ENCODE data around the gene ADA.

GRCh38 chr20:44603327-44603726 is 48.2 kb downstream of the ADA start:
- TF ChIP-seq CTCF (IDR thresholded peaks at IDR 0.05) (no peak), POLR2AphosphoS5 (IDR thresholded peaks at IDR 0.05) (no peak)
